ENCODE measurements around the gene CACNA1I.

- TF ChIP-seq CTCF (IDR thresholded peaks at IDR 0.05) (no peak), POLR2A (IDR thresholded peaks at IDR 0.05) (no peak)
Observed at GRCh38 chr22:39662686-39663052, 92.1 kb downstream of the CACNA1I start.
